HepG2 (cell line): ENCODE results near the gene TXNRD3. TPM values are rescaled to one million over a fixed set of nuclear protein-coding genes. Genes with fewer than 3 reads are reported as not detected.

Experiments
- ATAC-seq: fragments of 200-7000 bp; cut with Tn5 transposase; 3 replicates; pipeline ENCODE4 v1.9.1; 2020; ENCODE audit warnings: mild to moderate bottlenecking, moderate library complexity
- BruUV-seq: library from RNA; stranded (reverse); fragments of 400-500 nt; replicated peaks from 2 replicates; lab custom pipeline; 2021; lab: Mats Ljungman, UMichigan
- CTCF ChIA-PET: fragments of 300-600 bp; formaldehyde crosslinking; extraction: SDS; loops from one replicate; lab custom pipeline; 2021; ENCODE audit warnings: low total read pairs, inconsistent platforms, low intra/inter-chr PET ratio; lab: Yijun Ruan, JAX
- POLR2A ChIA-PET: fragments of 350-600 bp; sonication (Branson Sonifier 250); formaldehyde crosslinking; loops from one replicate; lab custom pipeline; 2020; ENCODE audit warnings: antibody characterized with exemption, inconsistent platforms; lab: Yijun Ruan, JAX
- DNase-seq: peaks from one replicate; pipeline ENCODE4 v3.0.0-alpha.2; 2015; ENCODE audit warnings: low spot score
- FAIRE-seq: peaks from 3 replicates; lab custom pipeline; 2011; peaks lifted over from hg19 to GRCh38; lab: Jason Lieb, UNC
- H2AFZ ChIP-seq: one replicate; pipeline ENCODE4 v1.6.1; 2011; ENCODE audit warnings: low read length, inconsistent platforms
- H3K27ac ChIP-seq: fragments of 300-600 bp; 3 replicates; pipeline ENCODE4 v1.8.0; 2011; ENCODE audit warnings: mixed run types, mild to moderate bottlenecking, mixed read lengths, low read length, inconsistent platforms; ENCODE audit not compliant: insufficient read depth; ENCODE audit errors: extremely low read length
- H3K27me3 ChIP-seq, 2 experiments: fragments of 200-600 bp in 1 of 2; 2 replicates in 1 of 2; 3 replicates in 1 of 2; pipeline versions ENCODE4 v1.6.0 to v1.8.0; 2011; ENCODE audit warnings: low read length in 2 of 2, mild to moderate bottlenecking in 2 of 2, moderate library complexity in 2 of 2, inconsistent platforms in 1 of 2; ENCODE audit not compliant: insufficient read depth in 2 of 2, control insufficient read depth in 1 of 2
- H3K36me3 ChIP-seq, 2 experiments: fragments of 200-600 bp in 1 of 2; replicated peaks in 1 of 2; 2 replicates in 1 of 2; 3 replicates in 1 of 2; pipeline versions ENCODE4 v1.5.1 to v1.8.0; 2011; ENCODE audit warnings: low read length in 2 of 2, inconsistent platforms in 1 of 2; ENCODE audit not compliant: insufficient read depth in 2 of 2, control insufficient read depth in 1 of 2
- H3K4me1 ChIP-seq: 2 replicates; pipeline ENCODE4 v1.5.1; 2012; ENCODE audit warnings: low read length, inconsistent platforms; ENCODE audit not compliant: insufficient read depth
- H3K4me2 ChIP-seq: 2 replicates; pipeline ENCODE4 v1.6.0; 2011; ENCODE audit warnings: low read depth, low read length, inconsistent platforms
- H3K4me3 ChIP-seq, 3 experiments: fragments of 200-600 bp in 1 of 3; sonication (generic), shearing (Covaris generic) in 1 of 3; replicated peaks in 1 of 3; 2 replicates each; pipeline ENCODE4 v1.5.1; 2011 to 2016; ENCODE audit warnings: low read length in 3 of 3, inconsistent platforms in 2 of 3, low read depth in 2 of 3, mild to moderate bottlenecking in 2 of 3, control low read depth in 1 of 3, mixed read lengths in 1 of 3; ENCODE audit not compliant: insufficient read depth in 1 of 3
- H3K79me2 ChIP-seq: one replicate; pipeline ENCODE4 v1.6.1; 2011; ENCODE audit warnings: low read length, inconsistent platforms; ENCODE audit not compliant: insufficient read depth
- H3K9ac ChIP-seq: 2 replicates; pipeline ENCODE4 v1.6.0; 2011; ENCODE audit warnings: mild to moderate bottlenecking, low read depth, low read length, inconsistent platforms; ENCODE audit not compliant: insufficient read depth
- H3K9me3 ChIP-seq: 2 replicates; pipeline ENCODE4 v1.5.1; 2012; ENCODE audit warnings: mild to moderate bottlenecking, low read length
- H4K20me1 ChIP-seq: 2 replicates; pipeline ENCODE4 v1.6.0; 2011; ENCODE audit warnings: inconsistent platforms, mild to moderate bottlenecking, low read length, moderate library complexity; ENCODE audit not compliant: insufficient read depth
- ARHGAP35 ChIP-seq: sonication (generic); formaldehyde crosslinking; IDR thresholded peaks from 2 replicates; pipeline ENCODE4 v1.9.0; 2022; ENCODE audit warnings: mild to moderate bottlenecking, inconsistent platforms, moderate library complexity, missing genetic modification reagents, borderline replicate concordance
- FOXO4 ChIP-seq: sonication (generic); formaldehyde crosslinking; conservative IDR thresholded peaks from 2 replicates; pipeline ENCODE4 v1.8.1; 2023; ENCODE audit warnings: missing genetic modification reagents
- GTF2F1 ChIP-seq: fragments of 150-350 bp; IDR thresholded peaks from 2 replicates; pipeline ENCODE4 v1.6.1; 2014; ENCODE audit warnings: low read length
- HES4 ChIP-seq: sonication (generic); formaldehyde crosslinking; IDR thresholded peaks from 2 replicates; pipeline ENCODE4 v1.9.0; 2021; ENCODE audit warnings: mild to moderate bottlenecking, missing genetic modification reagents, borderline replicate concordance
- ZNF883 ChIP-seq: sonication (generic); formaldehyde crosslinking; IDR thresholded peaks from 2 replicates; pipeline ENCODE4 v1.5.1; 2020; ENCODE audit warnings: mild to moderate bottlenecking, missing genetic modification reagents; ENCODE audit errors: not compliant biosample characterization
- WGBS: methylation state at CpG from one replicate; pipeline ENCODE4 v1.1.6; 2017; ENCODE audit warnings: low lambda C conversion rate; 5-methylcytosine and 5-hydroxymethylcytosine counted together
- in situ Hi-C: cut with HindIII; loops from 2 replicates; pipeline ENCODE4 v1.10.0; 2017; ENCODE audit warnings: low pct_unique_long_range_greater_than_20kb; ENCODE audit not compliant: extremely low pct_ligation_motif_present
- intact Hi-C: fragments of 100-400 bp; cut with micrococcal nuclease; formaldehyde crosslinking; loops from one replicate; pipeline ENCODE4 v1.10.0; 2022; ENCODE audit not compliant: unreplicated experiment
- polyA plus RNA-seq, 8 experiments: library from polyadenylated mRNA; depleted of rRNA in 3 of 8; stranded (reverse) in 7 of 8; unstranded in 1 of 8; fragments of >200 nt; fragmentation: Illumina TruSeq in 4 of 8; extraction: Trizol in 4 of 8; gene quantifications; 2 replicates each; pipeline versions ENCODE4 v1.2.1 to v1.2.3, GENCODE V29; 2011 to 2016; ENCODE audit warnings: low read depth in 4 of 8, missing spikeins in 1 of 8, mixed read lengths in 1 of 8; ENCODE audit not compliant: insufficient read depth in 1 of 8
- total RNA-seq, 5 experiments: library from RNA; depleted of rRNA; stranded (reverse); fragments of >200 nt; fragmentation: Illumina TruSeq; extraction: Trizol; gene quantifications; 2 replicates each; pipeline ENCODE4 v1.2.3, GENCODE V29; 2016; ENCODE audit warnings: low read depth in 1 of 5

The TXNRD3 gene
- total and polyA plus RNA-seq, 2 of the 13 experiments (the other 11 are each of a cell fraction or from before 2014, with no cell fraction given), result 4.8 to 20.7 TPM

GRCh38 chr3:126658584-126658983 is 3.7 kb upstream of the TXNRD3 start (continued):
- TF ChIP-seq HES4 (CRISPR knock-in tag) (no peak), ZNF883 (CRISPR knock-in tag) (no peak)

GRCh38 chr3:126657901-126658300 is 3.0 kb upstream of the TXNRD3 start:
- intact Hi-C loops, result no loop called here
- peaks cover 7% of the 10 kb centered on the region; the same call in 1 of the 2 replicates for H3K9me3 ChIP-seq
- H3K79me2 ChIP-seq, result no peaks in the 10 kb centered on the region
- no peak overlapping the region for H2AFZ ChIP-seq
- 0% methylated on average over 2 of the region's 2 CpGs for WGBS
- CTCF ChIA-PET, result no interaction called here
- POLR2A ChIA-PET, result no interaction called here
- no peak overlapping the region for H3K4me3 ChIP-seq
- no peak for TF ChIP-seq FOXO4 (CRISPR knock-in tag)
- no peak for TF ChIP-seq GTF2F1
- no peak for TF ChIP-seq ARHGAP35 (CRISPR knock-in tag)
- H3K9ac ChIP-seq, result no peak overlapping the region
- no TSS peak for BruUV-seq
- no peak overlapping the region for H3K4me2 ChIP-seq
- in situ Hi-C loops, result no loop called here
- FAIRE-seq (no peak), DNase-seq (no peak), ATAC-seq (no peak)
- no peak overlapping the region for H3K27ac ChIP-seq
- H3K4me1 ChIP-seq, result peaks cover 25% of the 10 kb centered on the region
- peaks cover 0 to 29% of the 10 kb centered on the region in 2 experiments; a peak in 4 of 5 replicates for H3K27me3 ChIP-seq
- H3K36me3 ChIP-seq, result no peaks in the 10 kb centered on the region
- H4K20me1 ChIP-seq, result no peaks in the 10 kb centered on the region
